Cardiac fibroblast (primary cell): Measurements from ENCODE around the gene ALKBH5.

Experiments
- DNase-seq, 2 donors: peaks; one replicate each; pipeline versions ENCODE4 v3.0.0 to v3.0.0-alpha.2; 2010; ENCODE audit warnings: low read depth in 2 of 2
- H3K4me3 ChIP-seq, 2 donors: replicated peaks in 1 of 2; 1 replicate in 1 of 2; 2 replicates in 1 of 2; pipeline ENCODE4 v1.5.1; 2011; ENCODE audit warnings: low read depth in 2 of 2, low read length in 2 of 2, mild to moderate bottlenecking in 2 of 2, moderate library complexity in 1 of 2
- CTCF ChIP-seq: IDR thresholded peaks from one replicate; pipeline ENCODE4 v1.5.1; 2011; ENCODE audit warnings: low read depth, mild to moderate bottlenecking, low read length, inconsistent platforms

Gene ALKBH5

GRCh38 chr17:18194804-18195203, 11.2 kb downstream of the ALKBH5 start:
- no peak for DNase-seq
- no peak for TF ChIP-seq CTCF
- H3K4me3 ChIP-seq, result no peak overlapping the region

- DNase-seq, result no peak
- TF ChIP-seq CTCF, result no peak
These were observed 11.6 kb downstream of the ALKBH5 start for GRCh38 chr17:18195246-18195645.

GRCh38 chr17:18197535-18198194, 14.0 kb downstream of the ALKBH5 start:
- no peak for TF ChIP-seq CTCF
- no peak for DNase-seq
- no peak overlapping the region for H3K4me3 ChIP-seq

More at GRCh38 chr17:18195246-18195645, 11.6 kb downstream of the ALKBH5 start:
- no peak overlapping the region for H3K4me3 ChIP-seq

- DNase-seq, result no peak
- H3K4me3 ChIP-seq, result no peak overlapping the region
- no peak for TF ChIP-seq CTCF
These were observed 14.9 kb downstream of the ALKBH5 start for GRCh38 chr17:18198530-18198929.

DNA sequence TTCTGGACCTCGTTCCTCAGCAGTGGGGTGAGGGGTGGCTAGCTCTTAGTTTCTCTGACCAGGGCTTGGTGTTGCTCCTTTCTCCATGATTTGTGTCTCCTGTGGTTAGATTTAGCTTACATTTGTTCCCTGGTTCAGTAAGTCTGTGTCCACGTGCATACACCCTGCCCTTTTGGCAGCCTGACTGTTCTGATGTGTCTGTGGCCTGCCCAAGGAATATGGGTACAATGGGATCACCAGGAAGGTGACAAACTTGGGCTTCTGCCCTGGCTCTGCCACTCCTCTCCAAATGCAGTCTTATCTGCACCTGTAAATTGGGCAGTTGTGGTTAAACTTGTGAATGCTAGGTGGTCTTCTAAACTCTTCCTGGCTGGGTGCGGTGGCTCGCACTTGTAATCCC, 17.5 kb downstream of the ALKBH5 start:
- DNase-seq, result no peak
- no peak overlapping the region for H3K4me3 ChIP-seq
- no peak for TF ChIP-seq CTCF

- no peak overlapping the region for H3K4me3 ChIP-seq
- no peak for DNase-seq
- no peak for TF ChIP-seq CTCF
These were observed 19.7 kb downstream of the ALKBH5 start for GRCh38 chr17:18203308-18203707.

DNA sequence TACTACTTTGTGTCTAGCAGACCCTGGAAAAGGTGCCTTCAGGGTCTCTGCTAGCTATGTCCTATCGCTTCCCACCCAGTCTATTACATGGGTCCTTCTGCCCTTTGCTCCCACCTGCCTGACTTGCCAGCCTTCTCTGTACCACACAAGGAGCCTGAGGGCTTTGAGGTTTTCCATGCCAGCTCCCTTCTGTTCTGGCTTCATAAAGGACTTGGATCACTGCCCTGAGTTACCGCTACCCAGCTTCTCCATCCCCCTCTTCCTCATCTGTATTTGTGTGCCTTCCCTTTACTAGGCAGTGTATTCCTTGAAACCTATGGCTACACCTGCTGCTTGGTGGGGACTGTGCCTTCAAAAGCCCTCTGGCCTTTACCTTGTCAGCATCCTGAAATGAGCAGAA, 22.2 kb downstream of the ALKBH5 start:
- TF ChIP-seq CTCF, result no peak
- H3K4me3 ChIP-seq, result no peak overlapping the region
- no peak for DNase-seq
